GM12878 (cell line): ENCODE measurements around the gene GTF3C1. TPM values are rescaled to one million over a fixed set of nuclear protein-coding genes. Genes with fewer than 3 reads are reported as not detected.

Experiments
- ATAC-seq: fragments of 200-7000 bp; cut with Tn5 transposase; 3 replicates; pipeline ENCODE4 v1.9.1; 2020; ENCODE audit warnings: mild to moderate bottlenecking, moderate library complexity
- BruUV-seq: library from RNA; stranded (reverse); fragments of 400-500 nt; replicated peaks from 2 replicates; lab custom pipeline; 2021; lab: Mats Ljungman, UMichigan
- CTCF ChIA-PET: fragments of 300-600 bp; sonication (Branson Sonifier 250); formaldehyde crosslinking; extraction: SDS; loops from one replicate; lab custom pipeline; 2021; ENCODE audit warnings: inconsistent platforms; lab: Yijun Ruan, JAX
- POLR2A ChIA-PET: fragments of 350-600 bp; formaldehyde crosslinking; extraction: SDS; loops from one replicate; lab custom pipeline; 2021; ENCODE audit warnings: inconsistent platforms; lab: Charles Lee
- RAD21 ChIA-PET: fragments of 300-600 bp; sonication (Branson Sonifier 250); formaldehyde crosslinking; loops from one replicate; lab custom pipeline; 2023; ENCODE audit warnings: antibody characterized with exemption; ENCODE audit not compliant: unreplicated experiment; lab: Charles Lee
- SMC1A ChIA-PET: fragments of 300-600 bp; sonication (Branson Sonifier 250); formaldehyde crosslinking; loops from one replicate; lab custom pipeline; 2023; ENCODE audit not compliant: unreplicated experiment, uncharacterized antibody; lab: Charles Lee
- DNase-seq: peaks from one replicate; pipeline ENCODE4 v3.0.0-alpha.2; 2011; ENCODE audit warnings: low read depth, low spot score
- FAIRE-seq: peaks from 3 replicates; lab custom pipeline; 2011; peaks lifted over from hg19 to GRCh38; lab: Jason Lieb, UNC
- H2AFZ ChIP-seq: 2 replicates; pipeline ENCODE4 v1.6.0; 2011; ENCODE audit warnings: low read depth, low read length, control low read depth; ENCODE audit not compliant: control insufficient read depth
- H3K27ac ChIP-seq: 2 replicates; pipeline ENCODE4 v1.5.1; 2011; ENCODE audit warnings: control low read depth; ENCODE audit not compliant: control insufficient read depth, insufficient read depth
- H3K27me3 ChIP-seq, 2 experiments: replicated peaks in 1 of 2; 2 replicates each; pipeline versions ENCODE4 v1.6.0 to v1.6.1; 2011; ENCODE audit warnings: low read length in 1 of 2; ENCODE audit not compliant: control insufficient read depth in 2 of 2, insufficient read depth in 2 of 2
- H3K36me3 ChIP-seq, 2 experiments: 2 replicates each; pipeline ENCODE4 v1.5.1; 2011; ENCODE audit warnings: low read length in 1 of 2; ENCODE audit not compliant: control insufficient read depth in 2 of 2, insufficient read depth in 2 of 2
- H3K4me1 ChIP-seq: 2 replicates; pipeline ENCODE4 v1.6.1; 2011; ENCODE audit warnings: mild to moderate bottlenecking, low read length, moderate library complexity, mixed read lengths; ENCODE audit not compliant: control insufficient read depth, insufficient read depth
- H3K4me2 ChIP-seq: 2 replicates; pipeline ENCODE4 v1.6.0; 2011; ENCODE audit warnings: control low read depth; ENCODE audit not compliant: control insufficient read depth, insufficient read depth
- H3K4me3 ChIP-seq: fragments of 200-600 bp; sonication (generic); 2 replicates; pipeline ENCODE4 v1.5.1; 2016
- H3K79me2 ChIP-seq: 2 replicates; pipeline ENCODE4 v1.6.0; 2011; ENCODE audit warnings: low read length; ENCODE audit not compliant: control insufficient read depth, insufficient read depth
- H3K9ac ChIP-seq: 2 replicates; pipeline ENCODE4 v1.8.0; 2011; ENCODE audit warnings: low read length, control low read depth, mixed read lengths; ENCODE audit not compliant: control insufficient read depth, insufficient read depth
- H3K9me3 ChIP-seq: replicated peaks from 3 replicates; pipeline ENCODE4 v1.5.1; 2011; ENCODE audit warnings: mild to moderate bottlenecking, low read length; ENCODE audit not compliant: control insufficient read depth, insufficient read depth
- H4K20me1 ChIP-seq: 2 replicates; pipeline ENCODE4 v1.6.0; 2011; ENCODE audit not compliant: control insufficient read depth, insufficient read depth
- CREB1 ChIP-seq: IDR thresholded peaks from 2 replicates; pipeline ENCODE4 v1.6.1; 2012; ENCODE audit warnings: low read depth, mild to moderate bottlenecking, inconsistent platforms
- IRF3 ChIP-seq: fragments of 450-650 bp; IDR thresholded peaks from 2 replicates; pipeline ENCODE4 v1.6.1; 2014; ENCODE audit warnings: mild to moderate bottlenecking
- IRF4 ChIP-seq: IDR thresholded peaks from 2 replicates; pipeline ENCODE4 v1.6.1; 2011; ENCODE audit warnings: low read depth, low read length
- KLF5 ChIP-seq: fragments of 450-650 bp; IDR thresholded peaks from 2 replicates; pipeline ENCODE4 v1.6.1; 2014; ENCODE audit warnings: mild to moderate bottlenecking; ENCODE audit not compliant: partially characterized antibody
- MTA3 ChIP-seq: IDR thresholded peaks from 2 replicates; pipeline ENCODE4 v1.6.1; 2012; ENCODE audit warnings: low read length, inconsistent platforms, borderline replicate concordance
- NRF1 ChIP-seq: conservative IDR thresholded peaks from 2 replicates; pipeline ENCODE4 v1.6.1; 2011; ENCODE audit warnings: mild to moderate bottlenecking, low read depth, low read length, improper control_type of control experiment
- POLR2A ChIP-seq: IDR thresholded peaks from 2 replicates; pipeline ENCODE4 v1.6.1; 2011; ENCODE audit warnings: low read depth, mild to moderate bottlenecking, low read length
- RCOR1 ChIP-seq: conservative IDR thresholded peaks from 2 replicates; pipeline ENCODE4 v1.6.1; 2012; ENCODE audit warnings: low read depth, low read length, improper control_type of control experiment
- STAT1 ChIP-seq: fragments of 450-650 bp; conservative IDR thresholded peaks from 2 replicates; pipeline ENCODE4 v1.6.1; 2014; ENCODE audit warnings: antibody characterized with exemption, mild to moderate bottlenecking
- ZNF207 ChIP-seq: fragments of 450-650 bp; IDR thresholded peaks from 2 replicates; pipeline ENCODE4 v1.6.1; 2014; ENCODE audit warnings: antibody characterized with exemption, mild to moderate bottlenecking, borderline replicate concordance
- ZNF217 ChIP-seq: fragments of 450-650 bp; IDR thresholded peaks from 2 replicates; pipeline ENCODE4 v1.6.1; 2017; ENCODE audit warnings: antibody characterized with exemption, mild to moderate bottlenecking
- WGBS: methylation state at CpG from one replicate; pipeline ENCODE4 v1.1.6; 2016; ENCODE audit warnings: low lambda C conversion rate; ENCODE audit not compliant: insufficient replicate concordance, insufficient coverage; ENCODE audit errors: missing lambda C conversion rate; 5-methylcytosine and 5-hydroxymethylcytosine counted together
- in situ Hi-C: fragments of 300-500 bp; cut with MboI; formaldehyde crosslinking; loops from 9 replicates; pipeline ENCODE4 v1.14.3; 2018; ENCODE audit warnings: mixed read lengths
- intact Hi-C: fragments of 100-400 bp; cut with micrococcal nuclease; formaldehyde crosslinking; loops from one replicate; pipeline ENCODE4 v1.14.2; 2022; ENCODE audit not compliant: unreplicated experiment
- polyA plus RNA-seq, 11 experiments: library from polyadenylated mRNA; depleted of rRNA in 4 of 11; unstranded in 6 of 11; stranded (reverse) in 5 of 11; fragments of >200 nt; fragmentation: Nextera tagmentation in 4 of 11; fragmentation: Illumina TruSeq in 1 of 11; extraction: Ambion mirVana in 4 of 11; extraction: Trizol in 1 of 11; gene quantifications; 1 replicate in 1 of 11; 2 replicates in 10 of 11; pipeline versions ENCODE4 v1.2.1 to v1.2.3, GENCODE V29; 2011 to 2016; ENCODE audit warnings: inconsistent platforms in 2 of 11, missing spikeins in 2 of 11, low read depth in 1 of 11
- total RNA-seq, 4 experiments: library from RNA; depleted of rRNA in 3 of 4; stranded (reverse); fragments of >200 nt in 3 of 4; fragmentation: Illumina TruSeq in 1 of 4; extraction: Trizol in 1 of 4; gene quantifications; 2 replicates each; pipeline versions ENCODE4 v1.2.1 to v1.2.3, GENCODE V29; 2013 to 2021

GTF3C1 gene
- total and polyA plus RNA-seq, 10 of the 15 experiments (the other 5 are each of a cell fraction or from before 2014, with no cell fraction given): 0.98 to 60.9 (median 34.3) TPM

- TF ChIP-seq ZNF207 (no peak), MTA3 (no peak)
Observed at GRCh38 chr16:27538528-27538927, 11.2 kb downstream of the GTF3C1 start (continued).

GRCh38 chr16:27534256-27534655, 15.5 kb downstream of the GTF3C1 start:
- ATAC-seq (no peak), FAIRE-seq (no peak), DNase-seq (no peak)
- H3K27ac ChIP-seq: no peak overlapping the region
- no peaks in the 10 kb centered on the region for H3K79me2 ChIP-seq
- H3K4me2 ChIP-seq: no peak overlapping the region
- H3K9me3 ChIP-seq: no peaks in the 10 kb centered on the region
- no TSS peak for BruUV-seq
- 96% methylated on average over 4 of the region's 4 CpGs for WGBS
- no peak overlapping the region for H2AFZ ChIP-seq
- TF ChIP-seq POLR2A (no peak), IRF3 (no peak), STAT1 (no peak), CREB1 (no peak), RCOR1 (no peak), KLF5 (no peak), IRF4 (no peak), NRF1 (no peak), ZNF217 (no peak)
- ChIA-PET CTCF (no interaction called here), POLR2A (interaction anchor here (1.4 kb wide), 1 partner anchor 16 kb away, joined by 3 read pairs; the partner anchor contains the start of genes GTF3C1 and KATNIP), RAD21 (no interaction called here), SMC1A (no interaction called here)
- peaks cover 13 to 38% of the 10 kb centered on the region in 2 experiments; a peak in 3 of 4 replicates for H3K36me3 ChIP-seq
- no peaks in the 10 kb centered on the region for H3K27me3 ChIP-seq
- H3K9ac ChIP-seq: no peak overlapping the region
- no peak overlapping the region for H3K4me3 ChIP-seq
- peaks cover 1% of the 10 kb centered on the region for H3K4me1 ChIP-seq
- intact Hi-C loops (no loop called here), in situ Hi-C loops (no loop called here)
- H4K20me1 ChIP-seq: no peaks in the 10 kb centered on the region
